ACHN (cell line): ENCODE measurements around the gene DLGAP1.

Experiments
- DNase-seq: peaks from one replicate; pipeline ENCODE4 v3.0.0-alpha.2; 2015
- in situ Hi-C: cut with HindIII; loops from 2 replicates; pipeline ENCODE4 v1.10.0; 2017; ENCODE audit warnings: low sequenced_read_pairs, low pct_ligation_motif_present, low pct_unique_long_range_greater_than_20kb

DLGAP1 gene

DNA sequence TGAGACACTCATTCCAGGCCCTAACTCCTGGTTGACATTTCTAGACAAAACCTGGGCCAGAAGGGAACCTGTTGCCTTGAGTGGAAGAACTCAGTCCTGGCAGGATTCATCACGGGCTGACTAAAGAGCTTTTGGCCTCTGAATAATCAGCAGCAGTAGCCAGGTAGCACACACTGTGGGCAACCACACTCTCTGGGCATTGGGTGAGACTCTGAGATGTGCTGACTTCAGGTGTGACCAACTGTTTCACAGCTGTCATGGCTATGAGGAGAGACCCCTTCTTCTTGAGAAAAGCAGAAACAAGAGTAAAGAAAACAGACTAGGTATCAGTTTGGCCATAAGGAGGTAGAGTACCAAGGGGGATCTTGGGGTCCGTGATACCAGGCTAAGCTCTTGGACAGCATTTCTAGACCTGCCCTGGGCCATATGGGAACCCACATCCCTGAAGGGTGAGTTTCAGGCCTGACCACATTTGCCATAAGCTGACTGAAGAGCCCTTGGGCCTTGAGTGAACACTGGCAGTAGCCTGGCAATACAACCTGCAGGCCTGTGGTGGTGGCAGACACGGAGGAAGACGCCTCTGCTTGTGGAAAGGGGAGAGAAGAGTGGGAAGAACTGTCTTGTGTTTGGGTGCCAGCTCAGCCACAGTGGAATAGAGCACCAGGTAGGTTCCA is 230.9 kb downstream of the DLGAP1 start:
- in situ Hi-C loops, result no loop called here

DNA sequence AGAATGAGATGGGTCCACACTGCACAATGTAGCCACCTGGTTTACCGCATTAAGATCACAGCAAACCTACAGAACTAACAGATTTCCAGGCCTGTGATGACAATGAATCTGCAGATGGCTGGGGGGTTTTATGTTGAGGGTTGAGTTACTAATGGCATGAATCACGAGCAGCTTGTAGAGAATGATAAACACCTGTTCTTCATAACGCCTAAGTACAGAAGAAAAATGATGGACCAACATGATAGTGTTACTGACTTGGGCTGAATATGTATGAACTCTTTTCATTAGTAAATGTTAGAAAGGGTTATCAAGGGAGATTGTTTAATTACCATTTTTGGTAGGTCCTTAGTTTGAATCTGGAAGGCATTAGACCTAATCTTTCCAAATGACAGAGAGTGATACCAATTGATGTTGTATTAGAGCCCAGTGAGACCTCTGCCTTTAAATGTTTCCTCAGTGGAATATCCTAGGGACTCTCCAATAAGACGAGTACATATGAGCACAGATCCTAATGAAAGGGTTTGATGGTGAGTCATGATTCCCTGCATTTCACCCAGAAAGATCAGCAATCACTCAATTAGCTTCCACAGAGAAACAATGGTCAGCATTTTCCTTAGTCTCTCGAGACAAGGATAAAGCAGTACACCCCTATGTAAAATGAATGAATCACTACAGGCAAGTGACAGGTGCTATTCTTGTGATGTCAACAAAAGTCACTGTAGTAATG is 243.8 kb downstream of the DLGAP1 start:
- no peak for DNase-seq
- in situ Hi-C loops, result no loop called here

More for the DNA sequence above, 230.9 kb downstream of the DLGAP1 start:
- no peak for DNase-seq

DNA sequence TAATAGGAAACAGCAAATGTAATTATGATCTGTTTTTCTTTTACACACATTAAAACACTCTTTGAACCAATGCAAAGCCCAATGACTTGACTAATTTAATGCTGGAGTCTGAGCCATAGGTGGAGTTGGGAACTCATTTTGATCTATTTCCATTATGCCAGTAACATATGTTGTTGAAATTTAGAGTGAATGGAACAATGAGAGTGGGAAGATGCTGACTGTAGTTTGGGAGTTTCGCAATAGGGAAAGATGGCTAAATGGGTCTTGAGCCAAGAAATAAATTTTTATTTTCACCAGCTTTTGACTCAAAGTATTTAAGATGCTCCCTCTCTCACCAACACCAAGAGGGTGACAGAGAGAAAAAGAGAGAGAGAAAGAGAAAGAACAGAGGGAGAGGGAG is 246.7 kb downstream of the DLGAP1 start:
- no peak for DNase-seq
- in situ Hi-C loops, result no loop called here

DNA sequence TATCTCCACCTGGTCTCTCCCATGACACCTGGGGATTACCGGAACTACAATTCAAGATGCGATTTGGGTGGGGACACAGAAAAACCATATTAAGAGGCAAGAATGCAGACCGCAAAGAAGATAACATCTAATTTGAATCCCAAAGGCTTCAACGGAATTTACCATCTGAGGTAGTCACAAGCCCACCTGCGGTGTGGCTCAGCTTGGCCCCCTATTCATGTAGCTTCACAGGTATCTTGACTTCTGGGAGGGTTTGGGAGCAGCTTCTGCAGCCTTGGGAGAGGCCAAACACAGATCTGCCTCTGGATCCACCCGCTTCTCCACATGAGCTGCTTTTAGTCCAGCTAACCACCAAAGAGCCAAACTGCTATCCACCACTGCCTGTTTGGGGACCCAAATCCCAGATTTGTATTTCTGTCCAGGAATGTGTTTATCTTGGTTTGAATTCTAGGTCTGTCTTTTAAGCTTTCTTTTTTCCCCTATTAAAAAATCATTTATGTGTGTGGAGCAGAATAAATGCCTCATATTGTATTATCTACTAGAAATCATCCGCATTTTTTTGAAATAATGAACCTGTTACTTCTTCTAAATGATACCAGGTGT is 247.6 kb downstream of the DLGAP1 start:
- in situ Hi-C loops, result no loop called here
- DNase-seq, result no peak

DNA sequence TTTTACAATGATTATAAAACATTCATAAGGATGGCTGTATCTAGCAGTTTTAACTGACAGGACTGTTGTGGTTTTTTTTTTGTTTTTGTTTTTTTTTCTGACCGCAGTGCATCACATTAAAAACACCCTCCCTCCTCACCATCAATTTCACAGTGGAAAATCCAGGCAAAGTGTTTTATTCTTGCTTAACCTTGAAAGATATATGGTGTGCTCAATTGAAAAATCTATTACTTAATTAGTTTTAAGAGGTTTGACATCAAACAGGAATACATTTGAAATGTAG is 250.7 kb downstream of the DLGAP1 start:
- in situ Hi-C loops, result no loop called here
- DNase-seq, result no peak

DNA sequence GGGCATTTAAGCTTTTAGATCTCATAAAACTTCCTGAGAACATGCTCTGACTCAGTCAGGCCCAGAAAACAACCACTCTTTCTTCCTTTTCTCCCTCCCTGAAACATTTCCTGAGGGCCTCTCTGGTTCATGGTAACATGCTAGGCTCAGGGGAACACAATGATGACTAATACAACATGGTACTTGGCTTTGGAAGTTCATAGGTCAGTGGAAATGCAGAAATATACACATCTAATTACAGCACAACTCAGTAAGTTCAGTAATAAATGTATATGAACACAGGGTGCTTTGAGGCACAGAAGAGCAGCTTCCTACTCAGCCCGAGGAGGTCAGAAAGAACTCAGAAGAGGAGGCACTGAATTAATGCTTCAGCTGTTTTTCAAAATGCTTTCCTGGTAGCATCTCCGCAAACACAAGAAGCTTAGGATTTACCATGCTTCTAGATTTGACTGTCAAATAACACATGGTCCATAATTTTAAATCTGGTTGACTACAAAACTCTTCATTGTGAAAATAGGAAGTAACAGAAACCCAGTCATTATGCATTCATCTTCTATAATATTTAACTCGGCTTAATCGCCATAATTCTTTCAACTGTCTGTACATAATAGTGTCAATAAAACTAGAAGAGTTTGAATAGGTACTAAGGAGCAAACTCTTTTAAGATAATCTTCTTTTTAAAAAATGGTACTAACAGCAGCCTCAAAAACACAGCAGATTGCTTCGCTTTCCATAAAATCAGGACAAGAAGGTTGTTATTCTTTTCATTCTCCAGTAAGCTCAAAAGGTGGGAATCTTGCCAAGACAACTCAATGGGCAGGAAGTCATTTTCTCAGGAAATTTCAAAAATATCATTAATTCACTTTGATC is 251.3 kb downstream of the DLGAP1 start:
- in situ Hi-C loops, result no loop called here
- DNase-seq, result no peak

DNA sequence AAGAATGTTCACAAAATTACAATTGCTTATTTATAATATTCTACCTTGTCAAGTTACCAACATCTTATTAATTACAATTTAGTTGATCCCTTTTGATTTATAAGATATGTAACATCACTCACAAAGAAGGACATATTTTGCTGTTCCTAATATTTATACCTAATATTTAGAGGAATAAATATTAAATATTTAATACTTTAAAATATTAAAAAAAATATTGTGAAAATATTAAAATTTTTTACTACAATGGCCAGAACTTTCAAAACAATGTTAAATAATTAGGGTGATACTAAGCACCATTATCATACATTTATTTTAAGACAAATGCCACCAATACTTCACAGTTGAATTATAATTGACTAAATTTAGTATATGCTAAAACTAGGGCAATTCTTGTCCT is 254.7 kb downstream of the DLGAP1 start:
- in situ Hi-C loops, result no loop called here
- no peak for DNase-seq

DNA sequence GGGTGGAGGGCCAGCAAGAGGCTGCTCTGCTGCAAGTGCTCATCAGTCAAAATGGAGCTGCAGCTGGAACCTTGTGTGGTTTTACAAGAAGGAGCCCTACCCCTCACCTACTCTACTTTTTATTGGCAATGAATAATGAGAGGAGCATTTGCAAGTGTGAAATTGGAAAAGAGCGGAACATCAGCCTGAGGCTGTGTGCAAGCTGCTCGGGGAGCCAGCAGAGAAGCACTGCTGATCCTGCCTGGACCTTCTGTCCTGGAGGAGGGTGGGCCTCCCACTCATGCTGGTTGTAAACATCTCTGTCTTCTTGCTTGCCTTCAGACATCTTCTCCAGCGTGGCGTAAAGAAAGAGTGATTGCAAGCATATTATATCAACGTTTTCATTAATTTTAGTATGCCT is 256.2 kb downstream of the DLGAP1 start:
- in situ Hi-C loops, result no loop called here
- DNase-seq, result no peak

DNA sequence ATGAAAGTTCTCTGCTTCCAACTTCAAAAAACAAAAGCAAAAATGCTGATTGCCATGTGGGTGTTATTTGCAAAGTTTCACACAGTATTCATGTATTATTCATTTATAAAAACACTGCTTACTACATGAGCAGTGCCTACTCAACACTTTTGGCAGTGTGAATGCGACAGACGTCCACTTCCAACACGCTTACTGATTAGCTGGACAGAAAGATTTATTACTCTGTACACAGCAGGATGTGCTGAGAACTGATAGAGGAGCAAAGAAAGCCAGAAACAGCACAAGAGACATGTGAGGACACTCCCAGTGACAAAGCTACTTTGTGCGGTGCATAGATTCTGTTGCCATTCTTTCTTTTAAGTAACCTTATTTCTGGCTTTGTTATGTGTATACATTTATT is 258.8 kb downstream of the DLGAP1 start:
- in situ Hi-C loops, result no loop called here
- no peak for DNase-seq

DNA sequence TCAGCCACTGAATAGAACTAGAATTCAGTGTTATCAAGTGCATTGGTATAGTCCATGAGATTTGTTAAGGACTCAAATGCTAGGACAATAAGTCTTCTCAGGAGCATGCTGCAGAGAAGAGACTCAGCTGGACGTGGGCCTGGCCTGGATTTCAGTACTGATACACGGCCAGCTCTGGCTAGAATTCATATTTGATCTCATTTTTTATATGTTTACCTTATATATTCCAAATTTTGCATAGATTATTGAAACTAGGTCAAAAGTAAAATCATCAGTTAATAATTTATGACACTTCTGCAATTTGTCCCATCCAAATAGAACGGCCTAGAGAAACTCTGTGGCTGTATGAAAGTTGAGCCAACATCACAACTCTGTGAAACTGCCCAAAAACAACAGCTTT is 262.0 kb downstream of the DLGAP1 start:
- in situ Hi-C loops, result no loop called here
- DNase-seq, result no peak

DNA sequence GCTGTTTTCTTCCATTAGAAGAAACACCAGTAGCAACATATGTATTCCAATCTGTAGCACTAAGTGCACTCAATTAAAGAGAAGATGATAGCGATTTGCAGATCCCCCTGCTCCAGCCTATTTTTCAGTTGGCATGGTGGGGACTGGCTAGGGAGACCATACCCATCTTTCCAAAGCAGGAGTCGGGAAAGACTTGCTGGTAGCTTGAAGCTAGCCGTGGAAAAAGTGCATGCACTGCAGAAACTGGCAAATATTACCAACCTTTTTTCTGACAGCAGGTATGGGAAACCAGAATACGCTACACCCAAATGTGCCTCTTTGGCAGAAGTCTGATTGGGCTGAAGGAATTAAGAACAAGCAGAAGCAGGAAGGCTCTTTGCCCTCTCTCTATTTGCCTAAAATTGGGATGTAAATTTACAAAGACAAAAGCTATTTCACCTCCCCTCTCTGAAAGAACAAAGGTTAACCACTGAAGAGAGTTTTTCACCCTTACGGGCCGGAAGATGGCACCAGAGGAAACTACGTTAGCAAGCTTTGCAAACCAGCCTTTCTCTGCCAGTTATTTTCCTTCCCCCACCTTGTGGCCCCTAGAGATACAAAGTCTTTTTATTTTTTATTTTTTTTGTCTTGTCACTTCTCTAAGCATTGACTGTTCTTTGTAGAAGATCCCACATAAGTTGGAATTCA is 273.1 kb downstream of the DLGAP1 start:
- DNase-seq, result no peak
- in situ Hi-C loops, result no loop called here

DNA sequence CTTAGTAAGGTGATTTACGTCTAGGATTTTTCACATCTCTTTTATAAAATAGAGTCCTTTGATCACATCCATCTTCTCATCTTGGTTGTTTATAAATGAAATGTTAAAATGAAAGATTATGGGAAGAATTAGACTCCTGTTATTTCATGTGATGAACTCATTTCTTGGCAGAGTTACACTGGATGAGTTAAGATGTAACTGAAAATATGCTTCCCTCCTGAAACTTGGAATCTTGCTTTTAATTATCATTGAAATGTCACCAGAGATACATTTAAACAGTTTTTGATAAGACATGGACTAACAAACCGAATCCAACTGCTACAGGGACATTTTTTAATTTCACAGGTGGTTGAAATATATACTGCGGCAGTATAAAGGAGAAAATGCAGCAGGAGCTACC is 274.0 kb downstream of the DLGAP1 start:
- no peak for DNase-seq

DNA sequence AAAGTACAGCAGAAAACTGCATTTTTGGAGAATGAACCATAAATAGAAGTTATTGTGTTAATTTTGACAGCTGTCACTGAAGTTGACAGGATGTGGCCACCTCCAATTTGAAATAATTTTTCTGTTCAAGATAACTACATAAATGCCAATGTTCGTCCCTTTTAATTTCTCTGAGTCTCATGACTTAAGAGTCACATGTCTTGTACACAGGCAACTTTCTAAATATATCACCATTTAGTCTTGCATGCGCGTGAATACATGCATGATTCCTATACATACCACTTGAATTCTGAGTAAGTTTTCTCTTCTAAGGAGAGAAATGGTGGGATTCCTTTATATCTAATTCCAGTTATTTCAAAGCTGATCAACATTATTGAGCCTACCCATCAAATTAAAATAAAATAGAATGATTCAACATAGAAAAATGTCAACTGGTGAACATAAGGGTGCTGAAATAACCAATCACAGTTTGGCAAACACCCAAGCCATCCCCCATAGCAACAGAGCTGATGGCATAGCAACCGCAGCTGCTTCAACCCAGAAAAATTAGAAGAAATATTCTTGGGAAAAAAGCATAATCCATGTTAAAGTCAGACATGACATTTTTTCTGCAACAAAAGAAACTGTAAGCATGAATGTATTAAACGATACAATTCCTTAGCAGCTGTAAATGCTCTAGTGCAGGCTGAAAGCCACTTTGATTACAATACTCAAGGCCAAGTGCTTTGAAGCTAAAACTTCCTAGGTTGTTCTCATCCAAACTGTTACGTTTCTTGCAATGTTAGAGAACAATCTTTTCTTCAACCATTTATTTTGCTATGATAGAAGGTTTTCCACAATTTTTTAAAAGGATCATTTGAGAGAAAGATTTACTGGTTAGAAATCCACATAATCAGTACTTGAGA is 282.7 kb downstream of the DLGAP1 start:
- in situ Hi-C loops, result no loop called here
- DNase-seq, result no peak

More for the DNA sequence above, 274.0 kb downstream of the DLGAP1 start:
- in situ Hi-C loops, result no loop called here

DNA sequence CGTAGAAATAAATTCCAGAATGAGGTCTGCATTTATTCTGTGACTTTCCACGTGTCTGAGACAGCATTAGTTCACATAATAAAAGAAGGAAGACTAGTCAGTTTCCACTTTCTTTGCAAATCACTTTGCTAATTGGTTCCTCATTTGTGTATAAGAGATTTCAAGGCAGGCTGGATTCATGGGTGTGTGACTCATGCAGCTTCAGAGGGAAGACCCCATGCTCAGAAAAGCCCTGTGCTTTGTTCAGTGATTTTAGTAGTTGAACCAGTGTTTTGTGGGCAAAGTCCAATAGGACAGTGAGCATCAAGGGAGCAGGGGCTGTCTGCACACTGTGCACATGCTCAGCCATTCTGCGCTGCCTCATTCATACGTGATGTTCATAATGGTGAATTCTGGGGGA is 297.8 kb downstream of the DLGAP1 start:
- in situ Hi-C loops, result no loop called here
- DNase-seq, result no peak

DNA sequence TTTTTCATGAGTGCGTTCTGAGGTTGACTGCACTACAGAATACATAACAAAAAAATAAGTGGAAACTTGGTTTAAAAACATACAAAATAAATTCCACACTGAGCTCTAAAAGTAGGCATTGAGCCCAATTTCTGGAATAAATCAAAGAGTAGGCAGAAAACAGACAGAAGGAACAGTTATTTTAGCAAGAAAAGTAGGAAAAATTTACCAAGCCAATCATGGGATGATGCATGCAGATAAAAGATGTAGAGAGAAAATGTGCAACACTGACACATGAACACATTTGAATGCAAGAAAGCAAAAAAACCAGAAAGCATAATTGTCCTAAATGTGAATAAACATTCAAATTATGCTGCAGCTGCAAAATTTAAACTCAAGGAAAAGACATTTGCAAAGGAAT is 308.3 kb downstream of the DLGAP1 start:
- in situ Hi-C loops, result no loop called here

DNA sequence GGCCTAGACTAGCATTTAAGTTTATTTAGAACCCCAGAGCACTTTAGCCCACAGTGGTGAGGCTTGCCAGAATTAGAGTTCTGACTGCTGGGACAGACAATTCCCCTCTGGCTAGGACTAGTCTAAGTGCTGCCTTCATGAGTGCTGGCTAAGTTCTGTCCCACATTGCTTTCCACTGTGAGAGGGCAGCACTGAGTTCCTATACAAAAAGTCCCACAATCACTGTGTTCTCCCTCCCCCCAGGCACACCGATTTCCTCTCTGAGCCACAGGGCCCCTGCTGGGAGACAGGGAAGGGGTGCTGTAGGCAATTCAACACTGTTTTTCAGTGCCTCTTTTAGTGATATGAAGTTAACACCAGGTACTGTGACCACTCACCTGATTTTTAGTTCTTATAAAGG is 310.9 kb downstream of the DLGAP1 start:
- no peak for DNase-seq
- in situ Hi-C loops, result no loop called here

More for the DNA sequence above, 308.3 kb downstream of the DLGAP1 start:
- no peak for DNase-seq

DNA sequence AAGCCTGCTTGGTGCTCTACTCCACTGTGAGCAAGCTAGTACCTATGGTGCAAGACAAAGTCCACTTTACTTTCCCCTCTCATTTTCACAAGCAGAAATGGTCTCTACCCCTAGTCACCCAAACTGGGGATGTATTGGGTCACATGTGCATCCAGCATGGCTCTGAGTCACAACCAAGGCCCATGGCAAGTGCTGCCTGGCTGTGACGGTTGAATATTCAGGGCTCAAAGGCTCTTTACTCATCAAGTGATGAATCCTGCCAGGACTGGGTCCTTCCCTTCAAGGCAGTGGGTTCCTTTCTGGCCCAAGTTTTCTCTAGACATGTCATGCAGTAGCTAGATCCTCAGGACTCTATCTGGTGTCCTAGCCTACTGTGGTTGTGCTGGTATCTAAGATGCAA is 311.5 kb downstream of the DLGAP1 start:
- no peak for DNase-seq
- in situ Hi-C loops, result no loop called here

DNA sequence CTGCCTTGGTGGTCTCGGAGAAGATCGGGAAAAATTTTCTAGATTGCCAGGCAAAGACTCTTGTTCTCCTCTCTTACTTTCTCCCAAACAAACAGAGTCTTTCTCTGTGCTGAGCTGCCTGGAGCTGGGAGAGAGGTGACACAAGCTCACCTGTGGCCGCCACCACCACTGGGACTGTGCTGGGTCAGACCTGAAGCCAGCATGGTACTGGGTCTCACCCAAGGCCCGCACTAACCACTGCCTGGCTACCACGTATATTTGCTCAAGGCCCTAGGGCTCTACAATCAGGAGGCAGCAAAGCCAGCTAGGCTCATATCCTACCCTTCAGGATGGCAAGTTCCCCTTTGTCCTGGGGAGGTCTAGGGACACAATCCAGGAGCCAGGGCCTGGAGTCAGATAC is 312.2 kb downstream of the DLGAP1 start:
- DNase-seq, result no peak
- in situ Hi-C loops, result no loop called here
